Thoracic aorta (tissue), 2 donors: ENCODE measurements around the gene SLC35D1. TPM values are rescaled to one million over a fixed set of nuclear protein-coding genes. Genes with fewer than 3 reads are reported as not detected.

ENCODE experiments used
- ATAC-seq: fragments of 150-250 bp; one replicate; pipeline ENCODE4 v1.8.0; 2017; ENCODE audit warnings: low read depth; ENCODE audit not compliant: insufficient number of reproducible peaks, low FRiP score
- DNase-seq: peaks from one replicate; pipeline ENCODE4 v3.0.0-alpha.2; 2020; ENCODE audit warnings: low spot score
- H3K27ac ChIP-seq, 2 donors: fragments of 200-600 bp; sonication (generic); 1 replicate in 1 of 2; 2 replicates in 1 of 2; pipeline ENCODE4 v1.5.1; 2016; ENCODE audit warnings: mild to moderate bottlenecking in 2 of 2, moderate library complexity in 2 of 2
- H3K27me3 ChIP-seq: fragments of 200-600 bp; sonication (generic); replicated peaks from 2 replicates; pipeline ENCODE4 v1.6.0; 2016; ENCODE audit warnings: mild to moderate bottlenecking; ENCODE audit not compliant: insufficient read depth
- H3K36me3 ChIP-seq: fragments of 200-600 bp; sonication (generic); one replicate; pipeline ENCODE4 v1.5.1; 2016
- H3K4me1 ChIP-seq, 2 donors: fragments of 200-600 bp; sonication (generic); 1 replicate in 1 of 2; 2 replicates in 1 of 2; pipeline versions ENCODE4 v1.5.1 to v1.6.0; 2016; ENCODE audit warnings: low read depth in 2 of 2, mild to moderate bottlenecking in 1 of 2; ENCODE audit not compliant: control insufficient read depth in 1 of 2
- H3K4me3 ChIP-seq: fragments of 200-600 bp; sonication (generic); 2 replicates; pipeline ENCODE4 v1.5.1; 2016; ENCODE audit warnings: mild to moderate bottlenecking
- H3K9me3 ChIP-seq: fragments of 200-600 bp; sonication (generic); 2 replicates; pipeline ENCODE4 v1.5.1; 2016
- total RNA-seq, 2 donors: library from RNA; depleted of rRNA; stranded (reverse); fragments of >200 nt; gene quantifications; one replicate each; pipeline versions ENCODE4 v1.1.0 to v1.2.3, GENCODE V29; 2016
- TF ChIP-seq, protein P1 (sequence below): fragments of 200-600 bp; sonication (generic); IDR thresholded peaks from one replicate; pipeline ENCODE4 v1.5.1; 2019; ENCODE audit warnings: antibody characterized with exemption

Gene SLC35D1
- total RNA-seq = 10 to 100 TPM; 14.8 to 22.0 TPM

DNA sequence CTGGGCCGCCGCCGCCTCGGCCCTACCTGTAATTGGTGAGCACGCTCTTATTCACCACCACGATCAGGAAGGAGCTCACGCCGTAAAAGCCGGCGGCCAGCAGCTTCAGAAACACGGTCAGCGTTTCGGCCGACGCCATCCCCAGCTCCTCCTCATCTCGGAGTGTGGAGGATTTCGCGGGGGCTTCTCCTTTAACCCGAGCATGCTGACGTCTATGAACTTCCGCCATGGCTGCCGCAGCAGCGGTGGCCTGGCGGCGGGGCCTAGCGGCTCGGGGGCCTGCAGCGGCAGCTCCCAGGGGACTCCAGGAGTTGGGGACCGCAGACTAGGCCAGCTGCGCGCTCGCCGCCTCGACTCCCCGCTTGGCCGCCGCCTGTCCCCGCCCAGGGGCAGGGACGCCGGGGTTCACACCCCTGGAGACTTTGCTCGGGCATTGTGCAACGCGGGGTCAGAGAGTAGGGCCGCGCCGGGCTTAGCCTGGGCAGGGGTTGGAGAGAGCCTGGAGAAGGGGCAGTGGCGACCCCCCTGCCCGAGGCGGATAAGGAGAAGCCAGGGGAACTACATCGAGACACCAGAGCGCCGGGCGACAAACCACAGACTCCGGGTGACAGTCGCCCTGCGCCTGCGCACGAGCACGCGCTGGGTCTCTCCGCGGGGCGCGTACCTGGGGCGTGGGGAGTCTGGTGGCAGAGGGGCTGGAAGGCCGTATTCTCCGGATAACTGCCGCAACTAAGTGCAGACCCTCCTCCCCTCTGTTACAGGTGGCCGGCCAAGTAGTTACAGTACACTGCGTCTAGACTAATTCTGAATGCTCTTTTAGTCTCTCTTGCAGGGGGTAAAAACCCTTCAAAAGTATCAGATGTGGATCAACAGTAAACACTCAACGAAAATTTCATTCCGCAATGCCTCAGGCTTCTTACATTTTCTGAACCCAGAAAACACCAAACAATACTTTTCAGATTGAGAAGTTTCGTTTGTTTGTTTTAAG, at the start of gene SLC35D1:
Gene SLC35D1 (minus strand): TSS at position 364 of the 988 bp plus-strand sequence. CDS start 135 bp downstream, at position 229.
- Histone ChIP-seq H3K4me1 (peaks cover 19 to 35% of the 10 kb centered on the region in 2 donors), H3K27me3 (no peaks in the 10 kb centered on the region), H3K27ac (peak within 1 kb of the TSS; percentile 92 to 96), H3K9me3 (no peaks in the 10 kb centered on the region), H3K36me3 (peaks cover 2% of the 10 kb centered on the region), H3K4me3 (peak within 1 kb of the TSS; percentile 86)
- DNase-seq (peak; percentile 6), ATAC-seq (peak; percentile 41)
- TF ChIP-seq, protein P1, sequence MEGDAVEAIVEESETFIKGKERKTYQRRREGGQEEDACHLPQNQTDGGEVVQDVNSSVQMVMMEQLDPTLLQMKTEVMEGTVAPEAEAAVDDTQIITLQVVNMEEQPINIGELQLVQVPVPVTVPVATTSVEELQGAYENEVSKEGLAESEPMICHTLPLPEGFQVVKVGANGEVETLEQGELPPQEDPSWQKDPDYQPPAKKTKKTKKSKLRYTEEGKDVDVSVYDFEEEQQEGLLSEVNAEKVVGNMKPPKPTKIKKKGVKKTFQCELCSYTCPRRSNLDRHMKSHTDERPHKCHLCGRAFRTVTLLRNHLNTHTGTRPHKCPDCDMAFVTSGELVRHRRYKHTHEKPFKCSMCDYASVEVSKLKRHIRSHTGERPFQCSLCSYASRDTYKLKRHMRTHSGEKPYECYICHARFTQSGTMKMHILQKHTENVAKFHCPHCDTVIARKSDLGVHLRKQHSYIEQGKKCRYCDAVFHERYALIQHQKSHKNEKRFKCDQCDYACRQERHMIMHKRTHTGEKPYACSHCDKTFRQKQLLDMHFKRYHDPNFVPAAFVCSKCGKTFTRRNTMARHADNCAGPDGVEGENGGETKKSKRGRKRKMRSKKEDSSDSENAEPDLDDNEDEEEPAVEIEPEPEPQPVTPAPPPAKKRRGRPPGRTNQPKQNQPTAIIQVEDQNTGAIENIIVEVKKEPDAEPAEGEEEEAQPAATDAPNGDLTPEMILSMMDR = no peak

- Histone ChIP-seq H3K9me3 (no peaks in the 10 kb centered on the region), H3K4me1 (peaks cover 0 to 12% of the 10 kb centered on the region in 2 donors), H3K27ac (no peak overlapping the region), H3K4me3 (no peak overlapping the region), H3K36me3 (no peaks in the 10 kb centered on the region), H3K27me3 (no peaks in the 10 kb centered on the region)
- no peak for DNase-seq
- no peak for ATAC-seq
- TF ChIP-seq, protein P1 = no peak
Measured at GRCh38 chr1:67103548-67103947, 49.6 kb upstream of the SLC35D1 start.

DNA sequence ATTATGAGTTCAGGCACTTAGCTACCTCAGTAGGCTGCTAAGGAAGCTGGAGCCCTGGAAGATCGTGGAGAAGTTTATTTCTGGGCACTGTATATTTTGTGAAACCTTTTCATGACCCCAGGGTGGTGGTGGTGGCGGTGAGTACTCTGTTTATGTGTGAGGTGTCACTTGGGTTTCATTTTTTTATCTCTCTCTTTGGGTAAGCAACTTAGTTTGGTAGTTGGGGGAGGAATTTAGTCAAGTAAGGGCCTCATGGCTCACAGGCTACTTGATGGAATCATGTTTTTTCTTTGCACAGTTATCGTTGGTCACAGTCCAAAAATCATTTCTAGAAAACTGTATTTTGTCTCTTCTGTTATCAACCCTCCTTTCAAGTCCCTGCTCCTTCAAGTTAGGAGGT, 46.9 kb upstream of the SLC35D1 start:
- no peak for ATAC-seq

DNA sequence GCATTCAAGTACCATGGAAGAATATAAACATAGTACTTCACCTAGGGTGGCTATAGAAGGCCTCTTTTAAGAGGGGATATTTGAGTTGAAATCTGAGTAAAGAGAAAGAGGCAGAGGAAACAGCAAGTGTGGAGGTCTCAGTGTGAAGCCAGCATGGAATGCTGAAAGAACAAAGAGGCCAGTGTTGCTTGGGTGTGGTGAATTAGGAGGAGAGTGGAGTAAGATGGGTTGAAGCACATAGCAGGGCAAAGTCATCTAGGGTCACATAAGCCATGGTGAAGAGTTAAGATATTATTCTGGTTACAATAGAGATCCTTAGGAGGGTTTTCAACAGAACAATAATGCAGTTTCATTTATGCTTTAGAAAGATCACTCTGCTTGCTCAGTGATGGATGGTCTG, 43.4 kb upstream of the SLC35D1 start:
- Histone ChIP-seq H3K4me1 (peaks cover 0 to 12% of the 10 kb centered on the region in 2 donors), H3K4me3 (no peak overlapping the region), H3K9me3 (no peaks in the 10 kb centered on the region), H3K27me3 (no peaks in the 10 kb centered on the region), H3K36me3 (no peaks in the 10 kb centered on the region), H3K27ac (no peak overlapping the region)
- DNase-seq (no peak), ATAC-seq (no peak)
- TF ChIP-seq, protein P1 = no peak

More for the DNA sequence above, 46.9 kb upstream of the SLC35D1 start:
- no peak for DNase-seq
- no peaks in the 10 kb centered on the region for H3K27me3 ChIP-seq
- H3K4me1 ChIP-seq = peaks cover 0 to 12% of the 10 kb centered on the region in 2 donors
- no peak overlapping the region for H3K27ac ChIP-seq
- no peaks in the 10 kb centered on the region for H3K9me3 ChIP-seq
- TF ChIP-seq, protein P1 = no peak
- H3K36me3 ChIP-seq = no peaks in the 10 kb centered on the region
- H3K4me3 ChIP-seq = no peak overlapping the region

DNA sequence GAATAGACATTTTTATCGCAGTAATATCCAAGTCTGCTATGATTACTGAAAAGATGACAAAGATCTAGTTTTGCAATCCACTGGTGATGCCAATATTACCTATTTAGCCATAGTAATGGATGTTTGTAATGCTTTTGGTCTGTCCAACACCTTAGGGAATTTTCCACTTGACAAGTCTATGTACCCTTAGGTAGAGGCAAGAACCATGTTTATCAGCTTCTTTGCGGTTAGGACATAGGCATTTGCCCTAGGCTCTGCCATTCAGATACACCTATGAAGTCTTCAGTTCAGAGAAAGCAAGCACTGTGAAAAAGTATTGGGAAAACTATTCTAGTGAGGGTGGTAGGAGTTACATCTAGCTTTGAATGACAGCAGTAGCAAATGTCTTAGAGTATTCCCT, 40.2 kb upstream of the SLC35D1 start:
- Histone ChIP-seq H3K4me1 (no peaks in the 10 kb centered on the region), H3K9me3 (no peaks in the 10 kb centered on the region), H3K27me3 (no peaks in the 10 kb centered on the region), H3K4me3 (no peak overlapping the region), H3K27ac (no peak overlapping the region), H3K36me3 (no peaks in the 10 kb centered on the region)
- DNase-seq (no peak), ATAC-seq (no peak)
- TF ChIP-seq, protein P1 = no peak
